ENCODE measurements around the gene PRM1. TPM values are rescaled to one million over a fixed set of nuclear protein-coding genes. Genes with fewer than 3 reads are reported as not detected.
"Not testable (repeated sequence)": the region's sequence is repeated elsewhere in the genome, so short reads cannot be mapped to it uniquely, and the experiment has no call there.

The PRM1 gene
- total RNA-seq, 1 donor from 2014 or later, result not detected

DNA sequence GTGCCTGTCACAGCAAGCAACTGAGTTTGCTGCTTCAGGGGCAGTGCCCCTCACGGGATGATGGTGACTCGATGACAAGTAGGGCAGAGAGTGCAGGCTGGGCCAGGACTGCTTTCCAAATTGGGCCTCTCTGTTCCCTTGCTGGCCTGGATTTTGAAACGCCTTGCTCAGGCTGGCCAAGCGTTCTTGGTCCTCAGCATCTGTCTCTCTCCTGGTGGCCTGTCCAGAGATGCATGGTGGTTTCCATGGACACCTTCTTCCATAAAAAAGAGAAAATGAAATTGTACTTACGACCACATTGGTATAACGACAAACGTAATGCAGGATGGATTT, 19.4 kb upstream of the PRM1 start:
- Mint-ChIP-seq H3K9me3 (no peaks in the 10 kb centered on the region), H3K36me3 (ENCODE audit: low read depth) (no peaks in the 10 kb centered on the region), H3K27ac (ENCODE audit: unreplicated experiment) (no peak overlapping the region), H3K27me3 (ENCODE audit: low read depth) (peaks cover 2% of the 10 kb centered on the region), H3K4me1 (peaks cover 7% of the 10 kb centered on the region), H3K4me3 (no peak overlapping the region)
- no peak for DNase-seq (ENCODE audit: low read depth, low spot score)
- TF ChIP-seq, protein P1, sequence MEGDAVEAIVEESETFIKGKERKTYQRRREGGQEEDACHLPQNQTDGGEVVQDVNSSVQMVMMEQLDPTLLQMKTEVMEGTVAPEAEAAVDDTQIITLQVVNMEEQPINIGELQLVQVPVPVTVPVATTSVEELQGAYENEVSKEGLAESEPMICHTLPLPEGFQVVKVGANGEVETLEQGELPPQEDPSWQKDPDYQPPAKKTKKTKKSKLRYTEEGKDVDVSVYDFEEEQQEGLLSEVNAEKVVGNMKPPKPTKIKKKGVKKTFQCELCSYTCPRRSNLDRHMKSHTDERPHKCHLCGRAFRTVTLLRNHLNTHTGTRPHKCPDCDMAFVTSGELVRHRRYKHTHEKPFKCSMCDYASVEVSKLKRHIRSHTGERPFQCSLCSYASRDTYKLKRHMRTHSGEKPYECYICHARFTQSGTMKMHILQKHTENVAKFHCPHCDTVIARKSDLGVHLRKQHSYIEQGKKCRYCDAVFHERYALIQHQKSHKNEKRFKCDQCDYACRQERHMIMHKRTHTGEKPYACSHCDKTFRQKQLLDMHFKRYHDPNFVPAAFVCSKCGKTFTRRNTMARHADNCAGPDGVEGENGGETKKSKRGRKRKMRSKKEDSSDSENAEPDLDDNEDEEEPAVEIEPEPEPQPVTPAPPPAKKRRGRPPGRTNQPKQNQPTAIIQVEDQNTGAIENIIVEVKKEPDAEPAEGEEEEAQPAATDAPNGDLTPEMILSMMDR (conservative IDR thresholded peaks at IDR 0.05), result no peak

DNA sequence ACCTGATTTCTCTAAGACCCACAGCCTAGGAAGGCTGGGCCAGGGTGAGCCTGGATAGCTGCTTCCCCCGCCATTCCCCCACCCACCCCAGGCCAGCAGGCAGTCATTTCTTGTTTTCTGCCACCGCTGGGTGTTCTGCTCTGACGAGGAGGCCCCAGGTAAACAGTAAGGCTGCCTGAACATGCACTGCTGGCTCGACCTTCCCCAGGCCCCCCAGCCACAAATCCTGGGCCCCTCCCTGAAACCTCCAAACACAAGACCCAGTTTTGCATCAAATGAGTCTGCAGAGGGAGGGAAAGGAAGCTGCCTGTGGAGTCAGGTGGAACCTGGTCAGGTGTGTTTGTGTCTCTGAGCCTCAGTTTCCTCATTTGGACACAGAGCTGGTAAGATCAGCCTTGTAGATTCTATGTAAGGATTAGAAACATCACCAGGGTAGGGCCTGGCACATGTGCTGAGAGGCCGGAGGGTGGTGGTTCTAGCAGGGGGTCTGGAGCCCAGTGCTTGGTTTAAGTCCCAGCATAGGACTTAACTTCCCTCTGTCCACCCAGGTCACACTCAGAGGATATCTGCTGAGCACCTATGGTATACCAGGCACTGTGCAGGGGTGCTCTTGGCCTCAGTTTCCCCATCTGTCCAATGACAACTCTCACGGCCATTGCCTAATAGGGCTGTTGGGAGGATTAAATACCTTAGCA, 18.9 kb upstream of the PRM1 start:
- DNase-seq (ENCODE audit: low read depth, low spot score), result no peak
- H3K27ac Mint-ChIP-seq (ENCODE audit: unreplicated experiment), result no peak overlapping the region
- H3K9me3 Mint-ChIP-seq, result no peaks in the 10 kb centered on the region
- TF ChIP-seq, protein P1 (conservative IDR thresholded peaks at IDR 0.05), result no peak
- H3K27me3 Mint-ChIP-seq (ENCODE audit: low read depth), result peaks cover 2% of the 10 kb centered on the region
- H3K4me3 Mint-ChIP-seq, result no peak overlapping the region
- peaks cover 7% of the 10 kb centered on the region for H3K4me1 Mint-ChIP-seq
- no peaks in the 10 kb centered on the region for H3K36me3 Mint-ChIP-seq (ENCODE audit: low read depth)

DNA sequence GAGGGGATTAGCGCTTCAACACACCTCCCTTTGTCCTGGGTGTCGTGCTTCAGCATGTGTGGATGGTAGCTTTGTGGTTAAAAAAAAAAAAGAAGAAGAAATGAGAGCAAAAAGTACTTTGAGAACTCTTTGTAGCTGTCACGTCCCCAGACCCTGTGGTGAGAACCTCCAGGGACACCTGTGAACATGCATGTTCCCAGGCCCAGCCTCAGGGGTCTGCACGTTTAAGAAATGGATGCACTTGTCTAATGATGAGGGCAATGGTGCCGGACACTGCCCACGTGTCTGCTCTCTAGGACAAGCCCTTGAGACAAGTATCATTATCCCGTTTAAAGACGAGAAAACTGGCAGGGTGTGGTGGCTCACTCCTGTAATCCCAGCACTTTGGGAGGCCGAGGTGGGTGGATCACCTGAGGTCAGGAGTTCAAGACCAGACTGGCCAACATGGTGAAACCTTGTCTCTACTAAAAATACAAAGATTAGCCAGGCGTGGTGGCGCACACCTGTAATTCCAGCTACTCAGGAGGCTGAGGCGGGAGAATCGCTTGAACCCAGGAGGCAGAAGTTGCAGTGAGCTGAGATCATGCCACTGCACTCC, 17.9 kb upstream of the PRM1 start:
- not testable (repeated sequence) for H3K27ac Mint-ChIP-seq (ENCODE audit: unreplicated experiment); DNase-seq (ENCODE audit: low read depth, low spot score); H3K4me1 Mint-ChIP-seq; H3K4me3 Mint-ChIP-seq; H3K36me3 Mint-ChIP-seq (ENCODE audit: low read depth); H3K9me3 Mint-ChIP-seq; H3K27me3 Mint-ChIP-seq (ENCODE audit: low read depth)

DNA sequence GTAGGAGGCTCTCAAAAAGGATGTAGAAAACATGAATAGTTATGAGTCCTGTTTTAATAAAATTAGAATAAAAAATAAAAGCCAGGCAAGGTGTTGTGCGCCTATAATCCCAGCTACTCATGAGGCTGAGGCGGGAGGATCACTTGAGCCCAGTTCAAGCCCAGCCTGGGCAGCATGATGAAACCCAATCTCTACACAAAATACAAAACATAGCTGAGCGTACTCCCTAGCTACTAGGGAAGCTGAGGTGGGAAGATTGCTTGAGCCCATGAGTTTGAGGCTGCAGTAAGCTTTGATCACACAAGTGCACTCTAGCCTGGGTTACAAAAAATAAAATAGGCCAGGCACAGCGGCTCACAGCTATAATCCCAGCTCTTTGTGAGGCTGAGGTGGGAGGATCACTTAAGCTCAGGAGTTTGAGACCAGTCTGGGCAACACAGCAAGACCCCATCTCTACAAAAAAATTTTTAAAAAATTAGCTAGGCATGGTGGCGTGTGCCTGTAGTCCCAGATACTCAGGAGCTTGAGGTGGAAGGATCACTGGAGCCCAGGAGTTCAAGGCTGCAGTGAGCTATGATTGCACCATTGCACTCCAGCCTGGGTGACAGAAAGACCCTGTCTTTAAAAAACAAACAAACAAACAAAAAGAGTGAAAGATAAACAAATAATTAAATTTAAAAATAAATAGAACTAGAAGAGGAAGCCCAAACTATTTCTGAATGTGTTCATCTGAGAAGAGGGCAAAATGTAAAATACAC, 17.2 kb upstream of the PRM1 start:
- Mint-ChIP-seq H3K9me3 (no peaks in the 10 kb centered on the region), H3K4me1 (peaks cover 7% of the 10 kb centered on the region), H3K36me3 (ENCODE audit: low read depth) (no peaks in the 10 kb centered on the region), H3K27ac (ENCODE audit: unreplicated experiment) (no peak overlapping the region), H3K27me3 (ENCODE audit: low read depth) (peaks cover 2% of the 10 kb centered on the region), H3K4me3 (no peak overlapping the region)
- TF ChIP-seq, protein P1 (conservative IDR thresholded peaks at IDR 0.05), result no peak
- no peak for DNase-seq (ENCODE audit: low read depth, low spot score)

DNA sequence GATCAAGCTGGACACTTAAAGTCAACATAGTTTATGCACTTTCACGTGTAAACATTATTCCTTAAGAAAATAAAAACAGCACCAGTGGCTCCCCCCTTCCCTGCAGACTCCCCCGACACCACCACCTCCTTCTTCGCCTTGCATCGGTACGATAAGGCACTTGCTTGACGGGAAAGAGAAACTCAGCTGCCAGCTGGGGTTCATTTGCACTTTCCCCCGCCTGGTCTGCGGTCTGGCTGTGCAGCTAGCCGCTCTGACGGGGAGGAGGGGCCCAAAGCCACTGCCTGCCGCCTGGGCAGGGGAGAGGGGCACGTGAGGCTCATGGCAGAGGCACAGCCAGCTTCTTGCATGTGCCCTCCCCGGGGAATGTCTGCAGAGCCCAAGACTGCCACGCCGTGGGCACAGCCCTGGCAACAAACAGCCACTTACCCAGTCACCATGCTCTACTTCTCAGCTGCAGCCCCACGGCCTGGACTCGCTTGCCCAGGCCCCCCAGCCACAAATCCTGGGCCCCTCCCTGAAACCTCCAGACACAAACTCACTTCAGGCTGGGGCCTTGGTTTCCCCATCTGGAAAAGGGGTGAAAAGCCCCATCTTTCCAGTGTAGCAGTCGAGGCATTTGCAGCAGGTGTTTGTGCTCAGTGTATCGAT, 16.5 kb upstream of the PRM1 start:
- no peak overlapping the region for H3K4me3 Mint-ChIP-seq
- TF ChIP-seq, protein P1 (conservative IDR thresholded peaks at IDR 0.05), result no peak
- H3K27ac Mint-ChIP-seq (ENCODE audit: unreplicated experiment), result no peak overlapping the region
- H3K9me3 Mint-ChIP-seq, result no peaks in the 10 kb centered on the region
- peaks cover 7% of the 10 kb centered on the region for H3K4me1 Mint-ChIP-seq
- H3K36me3 Mint-ChIP-seq (ENCODE audit: low read depth), result no peaks in the 10 kb centered on the region
- H3K27me3 Mint-ChIP-seq (ENCODE audit: low read depth), result peaks cover 2% of the 10 kb centered on the region
- no peak for DNase-seq (ENCODE audit: low read depth, low spot score)

All from neural crest cell (in vitro differentiated cells).